SH-SY5Y (cell line): ENCODE measurements around the gene FAM110C.

Experiments used
- GATA2 ChIP-seq: IDR thresholded peaks from 2 replicates; pipeline ENCODE4 v1.6.1; 2011; ENCODE audit warnings: mild to moderate bottlenecking, low read depth, low read length
- GATA3 ChIP-seq: IDR thresholded peaks from 2 replicates; pipeline ENCODE4 v1.6.1; 2011; ENCODE audit warnings: low read depth, mild to moderate bottlenecking, low read length, moderate library complexity

The FAM110C gene

GRCh38 chr2:46471-47345 is at the start of gene FAM110C:
Gene FAM110C (minus strand): TSS chr2:46505. CDS start chr2:46385, 120 bp downstream.
- TF ChIP-seq GATA2 (no peak), GATA3 (no peak)

GRCh38 chr2:92326-92725 is 46.0 kb upstream of the FAM110C start:
- no peak for TF ChIP-seq GATA3
- TF ChIP-seq GATA2 = no peak

DNA sequence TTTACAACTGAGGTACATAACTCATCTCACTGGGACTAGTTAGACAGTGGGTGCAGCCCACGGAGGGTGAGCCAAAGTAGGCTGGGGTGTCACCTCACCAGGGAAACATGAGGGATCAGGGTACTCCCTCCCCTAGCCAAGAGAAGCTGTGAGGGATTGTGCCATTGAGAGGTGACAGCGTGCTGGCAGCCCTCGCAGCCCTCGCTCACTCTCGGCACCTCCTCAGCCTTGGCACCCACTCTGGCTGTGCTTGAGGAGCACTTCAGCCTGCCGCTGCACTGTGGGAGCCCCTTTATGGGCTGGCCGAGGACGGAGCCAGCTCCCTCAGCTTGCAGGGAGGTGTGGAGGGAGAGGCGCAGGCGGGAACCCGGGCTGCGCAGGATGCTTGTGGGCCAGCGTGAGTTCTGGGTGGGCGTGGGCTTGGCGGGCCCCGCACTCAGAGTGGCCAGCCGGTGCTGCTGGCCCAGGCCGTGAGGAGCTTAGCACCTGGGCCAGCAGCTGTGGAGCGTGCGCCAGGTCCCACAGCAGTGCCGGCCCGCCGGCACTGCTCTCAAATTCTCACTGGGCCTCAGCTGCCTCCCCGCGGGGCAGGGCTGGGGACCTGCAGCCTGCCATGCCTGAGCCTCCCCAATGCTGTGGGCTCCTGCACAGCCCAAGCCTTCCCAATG is 44.5 kb upstream of the FAM110C start:
- TF ChIP-seq GATA3 (no peak), GATA2 (no peak)

- no peak for TF ChIP-seq GATA2
- no peak for TF ChIP-seq GATA3
Measured at GRCh38 chr2:85761-86160, 39.5 kb upstream of the FAM110C start.

- no peak for TF ChIP-seq GATA3
- TF ChIP-seq GATA2 = no peak
Measured at GRCh38 chr2:84121-84520, 37.8 kb upstream of the FAM110C start.

DNA sequence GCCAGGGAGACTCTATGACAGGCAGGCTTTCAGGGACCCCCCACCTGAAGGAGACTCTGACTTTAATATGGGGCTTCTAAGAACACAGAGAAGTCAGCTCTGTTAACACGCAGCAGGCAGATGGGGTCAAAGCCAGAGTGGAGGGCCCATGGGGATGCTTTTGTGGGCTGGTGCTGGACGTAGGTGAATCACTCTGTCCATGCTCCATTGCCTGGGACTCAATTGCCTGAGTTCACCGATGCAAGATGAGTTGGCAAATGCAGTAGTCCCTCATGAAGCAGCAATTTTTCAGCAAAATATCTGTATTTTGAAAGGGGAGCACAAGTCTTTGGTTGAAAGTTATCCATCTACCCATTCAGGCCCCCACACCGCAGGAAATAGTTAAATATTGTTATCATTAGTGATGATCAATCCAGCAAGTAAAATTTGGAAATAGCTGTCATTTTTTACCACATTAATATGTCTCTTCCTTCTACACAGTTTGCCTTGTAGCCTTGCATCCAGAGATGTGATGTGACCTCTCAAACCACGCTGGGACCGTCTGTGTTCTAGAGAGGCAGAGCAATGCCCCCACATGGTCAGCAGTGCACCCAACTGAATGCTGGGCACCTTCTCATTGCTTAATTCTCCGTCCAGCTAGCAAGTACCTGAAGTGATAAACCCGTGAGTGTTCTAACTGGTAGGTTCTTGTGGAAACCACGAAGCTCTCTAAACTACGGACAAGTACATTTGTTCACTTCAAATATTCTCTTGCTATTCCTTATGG is 34.8 kb upstream of the FAM110C start:
- TF ChIP-seq GATA2 (no peak), GATA3 (no peak)

- TF ChIP-seq GATA2 (no peak), GATA3 (no peak)
Measured at GRCh38 chr2:80378-80777, 34.1 kb upstream of the FAM110C start.

DNA sequence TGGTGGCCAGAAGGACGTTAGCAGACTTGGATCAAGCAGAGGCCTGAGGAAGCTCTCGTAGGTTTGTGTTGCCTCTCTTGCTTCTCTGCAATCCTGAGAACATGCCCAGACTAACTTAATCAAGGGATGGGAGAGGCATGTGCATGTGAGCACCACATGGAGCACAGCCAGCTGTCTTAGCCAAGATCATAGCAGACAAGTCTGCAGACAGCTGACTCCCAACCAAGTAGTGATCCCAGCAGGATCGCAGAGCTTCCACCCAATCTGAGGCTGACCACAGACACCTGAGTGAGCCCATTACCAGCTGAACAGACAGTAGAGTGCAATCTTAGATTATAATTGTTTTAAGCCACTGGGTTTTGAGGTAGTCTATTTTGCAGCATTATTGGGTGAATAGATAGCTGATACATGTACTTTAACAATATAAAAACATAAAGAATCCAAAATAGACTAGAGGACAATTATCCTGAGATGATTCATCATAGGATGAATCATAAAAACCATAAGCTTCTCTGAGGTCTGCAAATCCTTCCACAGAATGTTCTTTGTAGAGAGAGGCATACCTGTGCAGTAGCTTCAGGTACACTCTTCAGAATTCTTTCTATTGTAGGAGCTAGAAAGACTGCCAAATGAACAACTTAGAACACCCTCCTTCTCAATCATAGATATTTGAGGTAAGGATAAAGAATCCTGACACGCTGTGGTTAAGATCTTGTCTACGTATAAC is 25.2 kb upstream of the FAM110C start:
- TF ChIP-seq GATA3 (no peak), GATA2 (no peak)

DNA sequence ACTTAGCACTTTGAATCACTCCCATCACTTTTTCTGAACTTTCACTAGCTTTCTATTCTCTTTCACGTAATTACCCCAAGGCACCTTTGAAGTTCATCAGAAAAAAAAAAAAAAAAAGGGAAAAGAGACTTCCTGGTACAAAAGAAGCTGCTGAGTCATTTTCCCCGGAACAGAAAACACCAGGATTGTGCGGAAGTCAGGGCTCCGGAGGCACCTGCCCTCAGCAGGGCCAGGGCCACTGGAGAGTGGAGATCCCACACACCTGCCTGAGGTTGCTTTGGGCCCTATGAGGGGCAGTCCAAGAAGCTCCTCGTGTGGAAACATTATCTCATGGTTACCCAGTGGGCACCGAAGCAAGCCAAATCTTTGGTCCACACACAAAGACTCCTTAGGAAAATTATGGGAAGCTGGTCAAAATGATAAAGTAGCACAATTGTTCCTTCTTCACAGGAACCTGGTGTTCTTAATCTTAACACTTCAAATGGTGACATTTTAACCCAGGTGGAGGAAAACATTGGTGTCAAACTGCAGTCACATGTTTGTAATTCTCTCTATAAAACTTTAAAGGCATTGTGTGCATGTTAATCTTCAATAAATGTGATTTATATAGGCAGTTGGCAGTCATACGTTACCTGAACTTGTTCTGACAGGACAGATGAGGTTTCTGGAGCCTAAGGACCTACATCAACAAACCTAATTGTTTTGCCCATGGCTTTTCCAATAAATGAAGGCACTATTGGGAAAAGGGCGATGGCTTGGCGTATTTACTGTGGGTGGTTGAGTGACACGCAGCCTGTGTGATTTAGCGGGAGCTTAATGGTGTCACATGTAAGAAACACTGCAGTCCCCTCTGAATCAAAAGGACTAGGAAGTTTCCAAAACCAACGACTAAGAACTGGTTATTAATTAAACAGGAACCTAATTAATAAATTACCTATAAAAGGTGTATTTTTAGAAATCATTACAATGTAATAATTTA is 23.4 kb upstream of the FAM110C start:
- no peak for TF ChIP-seq GATA2

DNA sequence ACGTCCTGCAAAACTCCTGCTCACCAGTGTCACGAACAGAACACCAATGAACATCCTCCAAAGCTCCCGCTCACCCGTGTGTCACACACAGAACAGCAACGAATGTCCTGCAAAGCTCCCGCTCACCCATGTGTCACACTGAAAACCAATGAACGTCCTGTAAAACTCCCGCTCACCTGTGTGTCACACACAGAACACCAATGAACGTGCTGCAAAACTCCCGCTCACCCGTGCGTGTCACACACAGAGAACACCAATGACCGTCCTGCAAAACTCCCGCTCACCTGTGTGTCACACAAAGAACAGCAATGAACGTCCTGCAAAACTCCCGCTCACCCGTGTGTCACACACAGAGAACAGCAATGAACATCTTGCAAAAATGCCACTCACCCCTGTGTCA is 20.5 kb upstream of the FAM110C start:
- no peak for TF ChIP-seq GATA3
- TF ChIP-seq GATA2 = no peak

DNA sequence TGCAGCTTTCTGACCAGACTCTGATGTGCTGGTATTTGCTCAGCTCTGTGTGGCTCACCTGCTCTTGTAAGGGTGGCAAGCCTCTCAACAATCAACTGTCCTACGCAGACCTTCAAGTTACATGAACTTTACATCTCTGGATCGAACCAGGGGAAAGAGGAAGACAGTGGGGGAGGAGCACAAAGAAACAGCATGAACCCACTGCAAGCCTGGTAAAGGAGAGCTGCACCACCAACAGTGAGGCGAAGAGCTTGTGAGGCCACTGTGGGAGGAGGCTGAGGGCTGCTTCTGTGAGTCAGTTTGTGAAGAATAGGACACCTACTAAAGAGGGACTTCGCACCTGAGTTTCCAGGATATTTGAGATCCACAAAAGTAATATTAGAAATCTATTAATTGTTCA is 18.8 kb upstream of the FAM110C start:
- TF ChIP-seq GATA3 (no peak), GATA2 (no peak)

DNA sequence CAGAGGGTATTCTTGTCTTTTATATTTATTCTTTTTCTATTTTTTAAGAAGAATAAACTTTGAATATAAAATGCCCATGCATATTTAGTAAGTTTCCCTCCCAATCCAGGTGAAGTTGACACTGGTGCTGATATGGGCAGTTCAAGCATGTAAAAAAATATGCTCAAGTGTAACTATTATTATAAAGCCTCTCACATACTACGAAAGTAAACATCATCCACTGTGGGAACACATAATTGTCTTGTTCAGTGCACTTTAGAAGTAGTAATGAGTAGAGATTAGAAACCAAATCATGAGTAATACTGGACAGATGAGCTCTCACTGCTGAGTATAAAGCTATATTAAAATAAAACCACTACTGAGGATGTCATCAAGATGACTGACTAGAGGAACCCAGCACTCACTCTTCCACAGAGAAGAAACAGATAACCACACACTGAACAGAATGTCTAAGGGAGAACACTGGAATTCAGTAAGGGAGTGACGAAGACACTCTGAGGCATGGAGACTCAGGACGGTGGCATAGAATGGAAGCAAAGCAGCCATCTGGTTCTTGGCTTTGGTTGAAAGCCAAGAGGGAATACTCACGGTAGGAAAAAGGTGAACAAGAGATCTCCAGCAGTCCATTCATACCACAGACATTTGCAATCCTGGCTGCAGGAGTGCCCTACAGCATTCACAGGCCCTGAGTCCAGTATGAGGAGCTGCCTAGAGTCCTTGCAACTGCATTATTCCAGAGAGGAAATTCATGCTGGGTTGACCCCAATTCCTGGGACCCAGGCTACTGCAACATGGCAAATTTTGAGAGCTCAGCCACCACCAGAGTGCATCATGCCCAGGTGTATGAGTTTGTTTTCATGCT is 9.5 kb upstream of the FAM110C start:
- no peak for TF ChIP-seq GATA2
- TF ChIP-seq GATA3 = no peak

GRCh38 chr2:51613-52012 is 5.3 kb upstream of the FAM110C start:
- TF ChIP-seq GATA3 = no peak
- TF ChIP-seq GATA2 = no peak
